HepG2 (cell line): ENCODE measurements around the gene SCAANT1. TPM values are rescaled to one million over a fixed set of nuclear protein-coding genes. Genes with fewer than 3 reads are reported as not detected.
A peak's percentile ranks its signal among the peaks of the same experiment; 100 is the strongest.

Source experiments
- ATF6 ChIP-seq: sonication (generic); formaldehyde crosslinking; conservative IDR thresholded peaks from 2 replicates; pipeline ENCODE4 v1.4.0; 2020; ENCODE audit warnings: missing genetic modification reagents
- BRF2 ChIP-seq: sonication (generic); formaldehyde crosslinking; IDR thresholded peaks from 2 replicates; pipeline ENCODE4 v1.8.1; 2022; ENCODE audit warnings: mild to moderate bottlenecking, missing genetic modification reagents
- FOXJ3 ChIP-seq: sonication (generic); formaldehyde crosslinking; IDR thresholded peaks from 2 replicates; pipeline ENCODE4 v1.4.0; 2020; ENCODE audit warnings: missing genetic modification reagents, mild to moderate bottlenecking, borderline replicate concordance
- JUND ChIP-seq: sonication (generic); formaldehyde crosslinking; IDR thresholded peaks from 2 replicates; pipeline ENCODE4 v1.8.0; 2022; ENCODE audit warnings: mild to moderate bottlenecking, missing genetic modification reagents
- NFYB ChIP-seq: sonication (generic); formaldehyde crosslinking; IDR thresholded peaks from 2 replicates; pipeline ENCODE4 v1.4.0; 2020; ENCODE audit warnings: missing genetic modification reagents
- PCBP2 ChIP-seq: fragments of 200-400 bp; formaldehyde crosslinking; optimal IDR thresholded peaks from 2 replicates; pipeline ENCODE3; 2018; ENCODE audit warnings: low read length, low read depth; ENCODE audit not compliant: poor library complexity, severe bottlenecking
- REL ChIP-seq: sonication (generic); formaldehyde crosslinking; conservative IDR thresholded peaks from 2 replicates; pipeline ENCODE4 v1.8.0; 2022; ENCODE audit warnings: mild to moderate bottlenecking, missing genetic modification reagents, moderate library complexity
- SMARCC2 ChIP-seq: fragments of 450-650 bp; IDR thresholded peaks from 2 replicates; pipeline ENCODE4 v1.6.1; 2017; ENCODE audit warnings: antibody characterized with exemption, mild to moderate bottlenecking
- ZBTB26 ChIP-seq: IDR thresholded peaks from 2 replicates; pipeline ENCODE4 v1.6.1; 2016; ENCODE audit warnings: missing compliant biosample characterization, missing genetic modification reagents, borderline replicate concordance
- ZNF614 ChIP-seq: IDR thresholded peaks from 2 replicates; pipeline ENCODE4 v1.6.1; 2018; ENCODE audit warnings: missing biosample characterization, missing genetic modification reagents, inconsistent platforms, borderline replicate concordance
- ZNF660 ChIP-seq: sonication (generic); formaldehyde crosslinking; IDR thresholded peaks from 2 replicates; pipeline ENCODE4 v1.5.1; 2020; ENCODE audit warnings: mild to moderate bottlenecking, low read depth, missing genetic modification reagents, borderline replicate concordance
- ZNF850 ChIP-seq: sonication (generic); formaldehyde crosslinking; conservative IDR thresholded peaks from 2 replicates; pipeline ENCODE4 v1.9.0; 2021; ENCODE audit warnings: mild to moderate bottlenecking, missing genetic modification reagents
- ZSCAN12 ChIP-seq: sonication (generic); formaldehyde crosslinking; IDR thresholded peaks from 2 replicates; pipeline ENCODE4 v1.9.0; 2021; ENCODE audit warnings: mild to moderate bottlenecking, missing genetic modification reagents
- polyA plus RNA-seq, 8 experiments: library from polyadenylated mRNA; depleted of rRNA in 3 of 8; stranded (reverse) in 7 of 8; unstranded in 1 of 8; fragments of >200 nt; fragmentation: Illumina TruSeq in 4 of 8; extraction: Trizol in 4 of 8; gene quantifications; 2 replicates each; pipeline versions ENCODE4 v1.2.1 to v1.2.3, GENCODE V29; 2011 to 2016; ENCODE audit warnings: low read depth in 4 of 8, missing spikeins in 1 of 8, mixed read lengths in 1 of 8; ENCODE audit not compliant: insufficient read depth in 1 of 8
- total RNA-seq, 5 experiments: library from RNA; depleted of rRNA; stranded (reverse); fragments of >200 nt; fragmentation: Illumina TruSeq; extraction: Trizol; gene quantifications; 2 replicates each; pipeline ENCODE4 v1.2.3, GENCODE V29; 2016; ENCODE audit warnings: low read depth in 1 of 5
- TF ChIP-seq, protein P1 (sequence below): sonication (generic); formaldehyde crosslinking; IDR thresholded peaks from 2 replicates; pipeline ENCODE4 v1.5.0; 2020; ENCODE audit warnings: missing genetic modification reagents
- TF ChIP-seq, protein P2 (sequence below): sonication (generic); formaldehyde crosslinking; IDR thresholded peaks from 2 replicates; pipeline ENCODE4 v1.8.0; 2022; ENCODE audit warnings: missing genetic modification reagents, mild to moderate bottlenecking, inconsistent platforms, borderline replicate concordance
- TF ChIP-seq, protein P3 (sequence below): IDR thresholded peaks from 2 replicates; pipeline ENCODE4 v1.6.1; 2016; ENCODE audit warnings: low read depth, missing genetic modification reagents, missing compliant biosample characterization

Gene SCAANT1
- total and polyA plus RNA-seq, 2 of the 13 experiments (the other 11 are each of a cell fraction or from before 2014, with no cell fraction given), result not detected

DNA sequence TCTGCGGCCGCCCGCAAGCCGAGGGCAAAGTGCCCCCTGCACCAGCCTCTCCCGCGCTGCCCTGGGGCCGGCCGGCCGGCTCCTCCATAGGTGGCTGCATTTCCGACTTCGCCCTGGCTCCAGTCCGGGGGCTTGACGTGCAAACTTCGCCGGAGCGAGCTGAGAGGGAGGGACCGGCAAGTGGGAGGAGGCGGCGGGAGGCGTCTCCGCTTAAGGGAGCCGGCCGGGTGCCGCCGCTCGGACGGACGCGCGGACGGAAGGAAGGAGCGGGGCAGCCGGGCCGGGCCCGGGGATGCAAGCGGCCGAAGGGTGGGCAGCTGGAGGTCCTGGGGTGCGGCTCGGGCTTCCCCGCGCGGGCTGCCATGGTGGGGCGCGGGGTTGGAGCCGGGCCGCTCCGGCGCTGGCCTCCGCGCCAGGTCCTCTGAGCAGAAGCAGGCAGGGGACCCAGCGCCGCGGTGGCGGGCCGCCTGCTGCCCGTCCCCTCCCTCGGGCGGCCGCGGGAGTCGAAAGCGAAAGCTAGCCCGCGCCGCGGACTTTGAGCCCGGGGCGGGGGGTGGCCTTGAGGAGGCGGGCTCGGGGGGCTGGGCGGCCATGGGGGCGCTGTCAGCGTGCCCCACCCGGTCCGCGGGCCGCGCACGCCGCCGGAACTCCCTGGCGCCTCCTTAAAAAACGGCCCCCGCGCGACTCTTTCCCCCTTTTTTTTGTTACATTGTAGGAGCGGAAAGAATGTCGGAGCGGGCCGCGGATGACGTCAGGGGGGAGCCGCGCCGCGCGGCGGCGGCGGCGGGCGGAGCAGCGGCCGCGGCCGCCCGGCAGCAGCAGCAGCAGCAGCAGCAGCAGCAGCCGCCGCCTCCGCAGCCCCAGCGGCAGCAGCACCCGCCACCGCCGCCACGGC is at the start of gene SCAANT1 (continued):
- TF ChIP-seq ATF6 (CRISPR knock-in tag) (no peak), SMARCC2 (no peak), ZSCAN12 (CRISPR knock-in tag) (no peak), ZBTB26 (CRISPR knock-in tag) (no peak), FOXJ3 (CRISPR knock-in tag) (no peak), PCBP2 (no peak), ZNF660 (CRISPR knock-in tag) (0 out of 2 replicates have a peak, but pooled peaks have one; percentile 48), NFYB (CRISPR knock-in tag) (peak; percentile 15; the same call in 1 of the 2 replicates), ZNF614 (CRISPR knock-in tag) (peak; percentile 28; the same call in 1 of the 2 replicates), REL (CRISPR knock-in tag) (no peak), ZNF850 (no peak), BRF2 (CRISPR knock-in tag) (no peak), JUND (CRISPR knock-in tag) (no peak)
- TF ChIP-seq, protein P1, sequence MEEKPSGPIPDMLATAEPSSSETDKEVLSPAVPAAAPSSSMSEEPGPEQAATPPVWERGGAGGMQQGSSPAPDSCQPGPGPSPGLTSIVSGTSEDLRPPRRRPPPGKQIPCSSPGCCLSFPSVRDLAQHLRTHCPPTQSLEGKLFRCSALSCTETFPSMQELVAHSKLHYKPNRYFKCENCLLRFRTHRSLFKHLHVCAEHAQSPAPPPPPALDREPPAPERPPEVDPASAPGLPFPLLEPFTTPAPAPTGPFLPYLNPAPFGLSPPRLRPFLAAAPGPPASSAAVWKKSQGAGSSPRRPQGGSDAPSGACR (CRISPR knock-in tag), result no peak
- TF ChIP-seq, protein P2, sequence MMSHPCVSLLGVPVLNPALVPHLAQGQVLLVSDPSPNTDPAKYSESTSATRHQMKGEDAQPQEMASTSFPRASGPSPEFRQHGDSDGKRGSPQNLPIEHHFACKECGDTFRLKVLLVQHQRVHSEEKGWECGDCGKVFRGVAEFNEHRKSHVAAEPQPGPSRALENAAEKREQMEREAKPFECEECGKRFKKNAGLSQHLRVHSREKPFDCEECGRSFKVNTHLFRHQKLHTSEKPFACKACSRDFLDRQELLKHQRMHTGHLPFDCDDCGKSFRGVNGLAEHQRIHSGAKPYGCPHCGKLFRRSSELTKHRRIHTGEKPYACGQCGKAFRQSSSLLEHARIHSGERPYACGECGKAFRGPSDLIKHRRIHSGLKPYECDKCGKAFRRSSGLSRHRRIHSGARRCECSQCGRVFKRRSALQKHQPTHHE (CRISPR knock-in tag), result no peak
- TF ChIP-seq, protein P3, sequence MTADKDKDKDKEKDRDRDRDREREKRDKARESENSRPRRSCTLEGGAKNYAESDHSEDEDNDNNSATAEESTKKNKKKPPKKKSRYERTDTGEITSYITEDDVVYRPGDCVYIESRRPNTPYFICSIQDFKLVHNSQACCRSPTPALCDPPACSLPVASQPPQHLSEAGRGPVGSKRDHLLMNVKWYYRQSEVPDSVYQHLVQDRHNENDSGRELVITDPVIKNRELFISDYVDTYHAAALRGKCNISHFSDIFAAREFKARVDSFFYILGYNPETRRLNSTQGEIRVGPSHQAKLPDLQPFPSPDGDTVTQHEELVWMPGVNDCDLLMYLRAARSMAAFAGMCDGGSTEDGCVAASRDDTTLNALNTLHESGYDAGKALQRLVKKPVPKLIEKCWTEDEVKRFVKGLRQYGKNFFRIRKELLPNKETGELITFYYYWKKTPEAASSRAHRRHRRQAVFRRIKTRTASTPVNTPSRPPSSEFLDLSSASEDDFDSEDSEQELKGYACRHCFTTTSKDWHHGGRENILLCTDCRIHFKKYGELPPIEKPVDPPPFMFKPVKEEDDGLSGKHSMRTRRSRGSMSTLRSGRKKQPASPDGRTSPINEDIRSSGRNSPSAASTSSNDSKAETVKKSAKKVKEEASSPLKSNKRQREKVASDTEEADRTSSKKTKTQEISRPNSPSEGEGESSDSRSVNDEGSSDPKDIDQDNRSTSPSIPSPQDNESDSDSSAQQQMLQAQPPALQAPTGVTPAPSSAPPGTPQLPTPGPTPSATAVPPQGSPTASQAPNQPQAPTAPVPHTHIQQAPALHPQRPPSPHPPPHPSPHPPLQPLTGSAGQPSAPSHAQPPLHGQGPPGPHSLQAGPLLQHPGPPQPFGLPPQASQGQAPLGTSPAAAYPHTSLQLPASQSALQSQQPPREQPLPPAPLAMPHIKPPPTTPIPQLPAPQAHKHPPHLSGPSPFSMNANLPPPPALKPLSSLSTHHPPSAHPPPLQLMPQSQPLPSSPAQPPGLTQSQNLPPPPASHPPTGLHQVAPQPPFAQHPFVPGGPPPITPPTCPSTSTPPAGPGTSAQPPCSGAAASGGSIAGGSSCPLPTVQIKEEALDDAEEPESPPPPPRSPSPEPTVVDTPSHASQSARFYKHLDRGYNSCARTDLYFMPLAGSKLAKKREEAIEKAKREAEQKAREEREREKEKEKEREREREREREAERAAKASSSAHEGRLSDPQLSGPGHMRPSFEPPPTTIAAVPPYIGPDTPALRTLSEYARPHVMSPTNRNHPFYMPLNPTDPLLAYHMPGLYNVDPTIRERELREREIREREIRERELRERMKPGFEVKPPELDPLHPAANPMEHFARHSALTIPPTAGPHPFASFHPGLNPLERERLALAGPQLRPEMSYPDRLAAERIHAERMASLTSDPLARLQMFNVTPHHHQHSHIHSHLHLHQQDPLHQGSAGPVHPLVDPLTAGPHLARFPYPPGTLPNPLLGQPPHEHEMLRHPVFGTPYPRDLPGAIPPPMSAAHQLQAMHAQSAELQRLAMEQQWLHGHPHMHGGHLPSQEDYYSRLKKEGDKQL, result no peak
